Measurements from ENCODE around the gene UBE3D.

DNA sequence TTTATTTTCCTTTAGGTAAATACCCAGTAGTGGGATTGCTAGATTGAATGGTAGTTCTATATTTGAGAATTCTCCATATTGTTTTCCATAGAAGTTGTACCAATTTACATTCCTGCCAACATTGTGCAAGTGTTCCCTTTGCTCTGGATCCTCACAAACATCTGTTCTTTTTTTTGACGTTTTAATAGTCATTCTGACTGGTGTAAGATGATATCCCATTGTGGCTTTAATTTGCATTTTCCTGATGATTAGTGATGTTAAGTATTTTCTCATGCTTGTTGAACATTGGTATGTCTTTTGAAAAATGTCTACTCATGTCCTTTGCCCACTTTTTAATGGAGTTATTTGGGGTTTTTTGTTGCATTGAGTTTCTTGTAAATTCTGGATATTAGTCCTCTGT, 85.6 kb downstream of the UBE3D start:
- TF ChIP-seq, protein P1, sequence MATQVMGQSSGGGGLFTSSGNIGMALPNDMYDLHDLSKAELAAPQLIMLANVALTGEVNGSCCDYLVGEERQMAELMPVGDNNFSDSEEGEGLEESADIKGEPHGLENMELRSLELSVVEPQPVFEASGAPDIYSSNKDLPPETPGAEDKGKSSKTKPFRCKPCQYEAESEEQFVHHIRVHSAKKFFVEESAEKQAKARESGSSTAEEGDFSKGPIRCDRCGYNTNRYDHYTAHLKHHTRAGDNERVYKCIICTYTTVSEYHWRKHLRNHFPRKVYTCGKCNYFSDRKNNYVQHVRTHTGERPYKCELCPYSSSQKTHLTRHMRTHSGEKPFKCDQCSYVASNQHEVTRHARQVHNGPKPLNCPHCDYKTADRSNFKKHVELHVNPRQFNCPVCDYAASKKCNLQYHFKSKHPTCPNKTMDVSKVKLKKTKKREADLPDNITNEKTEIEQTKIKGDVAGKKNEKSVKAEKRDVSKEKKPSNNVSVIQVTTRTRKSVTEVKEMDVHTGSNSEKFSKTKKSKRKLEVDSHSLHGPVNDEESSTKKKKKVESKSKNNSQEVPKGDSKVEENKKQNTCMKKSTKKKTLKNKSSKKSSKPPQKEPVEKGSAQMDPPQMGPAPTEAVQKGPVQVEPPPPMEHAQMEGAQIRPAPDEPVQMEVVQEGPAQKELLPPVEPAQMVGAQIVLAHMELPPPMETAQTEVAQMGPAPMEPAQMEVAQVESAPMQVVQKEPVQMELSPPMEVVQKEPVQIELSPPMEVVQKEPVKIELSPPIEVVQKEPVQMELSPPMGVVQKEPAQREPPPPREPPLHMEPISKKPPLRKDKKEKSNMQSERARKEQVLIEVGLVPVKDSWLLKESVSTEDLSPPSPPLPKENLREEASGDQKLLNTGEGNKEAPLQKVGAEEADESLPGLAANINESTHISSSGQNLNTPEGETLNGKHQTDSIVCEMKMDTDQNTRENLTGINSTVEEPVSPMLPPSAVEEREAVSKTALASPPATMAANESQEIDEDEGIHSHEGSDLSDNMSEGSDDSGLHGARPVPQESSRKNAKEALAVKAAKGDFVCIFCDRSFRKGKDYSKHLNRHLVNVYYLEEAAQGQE (IDR thresholded peaks at IDR 0.05; ENCODE audit: insufficient replicate concordance, low read depth): no peak
- TF ChIP-seq POLR2AphosphoS5 (IDR thresholded peaks at IDR 0.05; ENCODE audit: low read depth): no peak
- TF ChIP-seq, protein P2, sequence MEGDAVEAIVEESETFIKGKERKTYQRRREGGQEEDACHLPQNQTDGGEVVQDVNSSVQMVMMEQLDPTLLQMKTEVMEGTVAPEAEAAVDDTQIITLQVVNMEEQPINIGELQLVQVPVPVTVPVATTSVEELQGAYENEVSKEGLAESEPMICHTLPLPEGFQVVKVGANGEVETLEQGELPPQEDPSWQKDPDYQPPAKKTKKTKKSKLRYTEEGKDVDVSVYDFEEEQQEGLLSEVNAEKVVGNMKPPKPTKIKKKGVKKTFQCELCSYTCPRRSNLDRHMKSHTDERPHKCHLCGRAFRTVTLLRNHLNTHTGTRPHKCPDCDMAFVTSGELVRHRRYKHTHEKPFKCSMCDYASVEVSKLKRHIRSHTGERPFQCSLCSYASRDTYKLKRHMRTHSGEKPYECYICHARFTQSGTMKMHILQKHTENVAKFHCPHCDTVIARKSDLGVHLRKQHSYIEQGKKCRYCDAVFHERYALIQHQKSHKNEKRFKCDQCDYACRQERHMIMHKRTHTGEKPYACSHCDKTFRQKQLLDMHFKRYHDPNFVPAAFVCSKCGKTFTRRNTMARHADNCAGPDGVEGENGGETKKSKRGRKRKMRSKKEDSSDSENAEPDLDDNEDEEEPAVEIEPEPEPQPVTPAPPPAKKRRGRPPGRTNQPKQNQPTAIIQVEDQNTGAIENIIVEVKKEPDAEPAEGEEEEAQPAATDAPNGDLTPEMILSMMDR (IDR thresholded peaks at IDR 0.05; ENCODE audit: insufficient read depth, low read length): no peak
- TF ChIP-seq SPI1 (IDR thresholded peaks at IDR 0.05; ENCODE audit: borderline replicate concordance, low read depth): no peak
